Measurements from ENCODE around the gene KRT28. TPM values are rescaled to one million over a fixed set of nuclear protein-coding genes. Genes with fewer than 3 reads are reported as not detected.

The KRT28 gene
- polyA plus RNA-seq, 1 experiment = not detected

DNA sequence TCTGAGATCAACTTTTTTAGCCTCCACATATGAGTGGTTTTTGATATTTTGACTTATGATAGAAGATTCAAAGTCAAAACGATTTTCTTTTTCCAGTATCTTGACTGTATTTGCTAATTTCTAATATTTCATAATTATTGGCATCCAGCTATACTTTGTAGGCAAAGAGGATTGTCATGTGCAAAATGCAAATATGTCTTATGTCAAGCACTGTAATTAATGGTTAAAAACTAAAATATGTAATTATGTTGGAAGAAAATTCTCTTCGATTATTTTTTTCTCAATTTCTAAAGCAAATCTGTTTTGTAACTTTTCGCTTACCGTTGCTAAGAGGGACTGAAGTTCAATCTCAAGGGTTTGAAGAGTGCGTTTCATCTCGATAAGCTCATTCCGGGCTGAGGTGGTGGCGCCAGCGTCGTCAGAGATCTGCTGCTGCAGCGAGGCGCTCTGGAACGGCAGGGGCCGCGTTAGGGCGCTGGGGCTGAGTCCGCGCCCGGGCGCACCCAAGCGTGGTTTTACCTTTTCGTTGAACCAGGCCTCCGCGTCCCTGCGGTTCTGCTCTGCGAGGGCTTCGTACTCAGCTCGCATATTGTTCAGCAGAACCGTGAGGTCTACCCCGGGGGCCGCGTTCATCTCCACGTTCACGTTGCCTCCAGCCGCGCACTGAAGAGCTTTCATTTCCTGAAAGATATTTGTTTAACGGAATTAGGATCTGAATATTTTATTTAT is 20.4 kb downstream of the KRT28 start:
- no peak overlapping the region for H3K27ac ChIP-seq (ENCODE audit: low read depth, low read length)
- no peak overlapping the region for H3K4me3 ChIP-seq (ENCODE audit: low read depth, low read length)
- H3K27me3 ChIP-seq (ENCODE audit: control insufficient read depth, insufficient read depth, low read length) = peaks cover 34% of the 10 kb centered on the region
- CTCF ChIA-PET = interaction anchor here (1.0 to 1.1 kb wide), 2 partner anchors 886 to 888 kb away, joined by 3 read pairs; no protein-coding TSS in a partner anchor
- DNase-seq (ENCODE audit: low read depth, low spot score) = no peak
- TF ChIP-seq, protein P1, sequence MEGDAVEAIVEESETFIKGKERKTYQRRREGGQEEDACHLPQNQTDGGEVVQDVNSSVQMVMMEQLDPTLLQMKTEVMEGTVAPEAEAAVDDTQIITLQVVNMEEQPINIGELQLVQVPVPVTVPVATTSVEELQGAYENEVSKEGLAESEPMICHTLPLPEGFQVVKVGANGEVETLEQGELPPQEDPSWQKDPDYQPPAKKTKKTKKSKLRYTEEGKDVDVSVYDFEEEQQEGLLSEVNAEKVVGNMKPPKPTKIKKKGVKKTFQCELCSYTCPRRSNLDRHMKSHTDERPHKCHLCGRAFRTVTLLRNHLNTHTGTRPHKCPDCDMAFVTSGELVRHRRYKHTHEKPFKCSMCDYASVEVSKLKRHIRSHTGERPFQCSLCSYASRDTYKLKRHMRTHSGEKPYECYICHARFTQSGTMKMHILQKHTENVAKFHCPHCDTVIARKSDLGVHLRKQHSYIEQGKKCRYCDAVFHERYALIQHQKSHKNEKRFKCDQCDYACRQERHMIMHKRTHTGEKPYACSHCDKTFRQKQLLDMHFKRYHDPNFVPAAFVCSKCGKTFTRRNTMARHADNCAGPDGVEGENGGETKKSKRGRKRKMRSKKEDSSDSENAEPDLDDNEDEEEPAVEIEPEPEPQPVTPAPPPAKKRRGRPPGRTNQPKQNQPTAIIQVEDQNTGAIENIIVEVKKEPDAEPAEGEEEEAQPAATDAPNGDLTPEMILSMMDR (IDR thresholded peaks at IDR 0.05; ENCODE audit: low read depth, low read length) = no peak
- H3K9me3 ChIP-seq (ENCODE audit: control insufficient read depth, insufficient read depth, low read length) = peaks cover 5% of the 10 kb centered on the region; the same call in 1 of the 2 replicates
- POLR2A ChIA-PET = no interaction called here

DNA sequence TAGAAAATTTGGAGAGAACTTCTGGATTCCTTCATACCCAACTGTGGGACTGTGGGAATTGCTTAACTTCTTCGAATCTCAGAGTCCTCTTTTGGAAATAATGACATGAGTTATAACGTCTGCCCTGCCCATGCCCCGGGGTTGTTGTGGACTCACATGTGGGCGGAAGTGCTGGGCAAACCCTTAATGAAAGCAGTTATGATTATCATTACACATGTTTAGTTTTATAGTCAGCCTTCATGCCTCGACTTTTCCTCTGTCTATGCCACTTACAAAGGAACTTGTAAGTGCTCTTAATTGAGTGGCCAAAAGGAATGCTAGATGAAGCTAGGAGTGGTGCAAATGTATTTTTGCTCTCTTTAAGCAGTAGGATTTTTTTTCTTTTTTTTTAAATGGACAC is 21.3 kb downstream of the KRT28 start:
- Histone ChIP-seq H3K27ac (ENCODE audit: low read depth, low read length) (no peak overlapping the region), H3K9me3 (ENCODE audit: control insufficient read depth, insufficient read depth, low read length) (peaks cover 5% of the 10 kb centered on the region; the same call in 1 of the 2 replicates), H3K27me3 (ENCODE audit: control insufficient read depth, insufficient read depth, low read length) (peaks cover 34% of the 10 kb centered on the region), H3K4me3 (ENCODE audit: low read depth, low read length) (no peak overlapping the region)
- ChIA-PET POLR2A (no interaction called here), CTCF (no interaction called here)
- no peak for DNase-seq (ENCODE audit: low read depth, low spot score)
- TF ChIP-seq, protein P1 (IDR thresholded peaks at IDR 0.05; ENCODE audit: low read depth, low read length) = no peak

DNA sequence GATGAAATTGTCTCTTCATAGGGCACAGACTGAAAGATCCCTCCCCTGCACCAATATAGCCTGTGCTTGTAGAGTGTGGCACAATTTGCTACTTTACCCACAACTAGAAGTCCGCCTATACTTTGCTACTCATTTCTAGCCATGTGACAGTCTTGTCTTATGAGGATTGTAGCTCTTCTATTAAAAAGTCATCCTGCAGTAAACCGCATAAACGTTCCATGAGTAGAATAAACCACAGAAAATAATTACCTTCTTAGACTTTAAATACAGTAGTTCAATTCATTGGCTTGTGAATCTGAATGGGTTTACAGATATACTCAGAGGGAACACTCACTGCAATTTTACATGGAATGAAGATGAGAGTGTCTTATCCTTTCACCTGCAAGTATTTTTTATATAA is 21.8 kb downstream of the KRT28 start:
- TF ChIP-seq, protein P1 (IDR thresholded peaks at IDR 0.05; ENCODE audit: low read depth, low read length) = no peak
- H3K4me3 ChIP-seq (ENCODE audit: low read depth, low read length) = no peak overlapping the region
- H3K27me3 ChIP-seq (ENCODE audit: control insufficient read depth, insufficient read depth, low read length) = peaks cover 34% of the 10 kb centered on the region
- DNase-seq (ENCODE audit: low read depth, low spot score) = no peak
- POLR2A ChIA-PET = no interaction called here
- H3K27ac ChIP-seq (ENCODE audit: low read depth, low read length) = no peak overlapping the region
- peaks cover 5% of the 10 kb centered on the region; the same call in 1 of the 2 replicates for H3K9me3 ChIP-seq (ENCODE audit: control insufficient read depth, insufficient read depth, low read length)
- CTCF ChIA-PET = no interaction called here

DNA sequence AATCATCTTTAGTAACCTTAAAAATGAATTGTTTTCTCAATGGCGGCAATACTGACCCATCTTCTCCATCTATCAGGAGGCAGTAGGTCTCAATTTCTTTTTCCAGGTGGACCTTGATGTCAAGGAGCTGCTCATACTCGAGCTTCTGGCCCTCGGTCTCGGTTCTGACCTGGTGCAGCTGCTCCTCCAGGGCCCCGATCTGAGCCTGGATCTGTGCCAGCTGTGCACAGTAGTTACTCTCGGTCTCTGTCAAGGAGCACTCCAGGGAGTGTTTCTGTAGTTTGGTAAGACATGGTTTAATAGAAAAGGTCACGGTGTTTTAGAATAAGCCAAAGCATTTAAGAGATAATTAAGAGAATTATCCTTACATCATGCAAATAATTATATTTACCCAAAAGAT is 22.3 kb downstream of the KRT28 start:
- Histone ChIP-seq H3K27me3 (ENCODE audit: control insufficient read depth, insufficient read depth, low read length) (peaks cover 34% of the 10 kb centered on the region), H3K9me3 (ENCODE audit: control insufficient read depth, insufficient read depth, low read length) (peaks cover 5% of the 10 kb centered on the region; the same call in 1 of the 2 replicates), H3K27ac (ENCODE audit: low read depth, low read length) (no peak overlapping the region), H3K4me3 (ENCODE audit: low read depth, low read length) (no peak overlapping the region)
- ChIA-PET POLR2A (no interaction called here), CTCF (no interaction called here)
- DNase-seq (ENCODE audit: low read depth, low spot score) = no peak
- TF ChIP-seq, protein P1 (IDR thresholded peaks at IDR 0.05; ENCODE audit: low read depth, low read length) = no peak

DNA sequence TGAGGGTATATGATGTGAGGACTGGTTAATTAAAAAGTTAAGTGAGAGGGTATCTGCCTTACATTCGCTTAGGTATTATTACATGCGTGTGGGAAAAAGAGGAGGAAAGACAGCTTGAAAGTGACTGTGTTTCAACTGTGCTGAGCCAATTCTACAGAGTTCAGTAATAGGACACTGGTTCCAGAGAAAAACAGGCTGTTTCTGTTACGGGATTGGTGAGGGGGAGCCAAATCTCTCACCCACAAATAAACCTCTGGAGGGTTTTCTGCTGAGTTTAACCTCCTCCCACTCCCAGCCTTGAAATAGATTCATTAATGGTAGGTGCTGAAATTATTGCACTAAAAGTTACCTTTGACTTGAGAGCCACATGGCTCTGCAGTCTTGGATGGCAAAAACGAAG is 23.8 kb downstream of the KRT28 start:
- Histone ChIP-seq H3K27me3 (ENCODE audit: control insufficient read depth, insufficient read depth, low read length) (peaks cover 34% of the 10 kb centered on the region), H3K27ac (ENCODE audit: low read depth, low read length) (no peak overlapping the region), H3K9me3 (ENCODE audit: control insufficient read depth, insufficient read depth, low read length) (peaks cover 5% of the 10 kb centered on the region; the same call in 1 of the 2 replicates), H3K4me3 (ENCODE audit: low read depth, low read length) (no peak overlapping the region)
- ChIA-PET POLR2A (no interaction called here), CTCF (interaction anchor here (1.6 kb wide), 1 partner anchor 873 kb away, joined by 4 read pairs; no protein-coding TSS in a partner anchor)
- TF ChIP-seq, protein P1 (IDR thresholded peaks at IDR 0.05; ENCODE audit: low read depth, low read length) = no peak
- no peak for DNase-seq (ENCODE audit: low read depth, low spot score)

Measured in AG04450 (cell line).